SK-N-SH treated with all-trans-retinoic acid at 6 μM for 48 hours (cell line): ENCODE data around the gene CHAF1B.

Source experiments
- ATAC-seq: fragments of 200-7000 bp; cut with Tn5 transposase; 3 replicates; pipeline ENCODE4 v1.9.1; 2020; ENCODE audit warnings: mild to moderate bottlenecking, moderate library complexity
- ARNTL ChIP-seq: fragments of 450-650 bp; formaldehyde crosslinking; IDR thresholded peaks from 2 replicates; pipeline ENCODE4 v1.5.0; 2020; ENCODE audit warnings: low read depth, mild to moderate bottlenecking, moderate library complexity, borderline replicate concordance
- BACH2 ChIP-seq: fragments of 250-450 bp; sonication (Bioruptor Pico); IDR thresholded peaks from 2 replicates; pipeline ENCODE4 v1.9.0; 2021; ENCODE audit warnings: mild to moderate bottlenecking, borderline replicate concordance
- CREB5 ChIP-seq: fragments of 250-450 bp; sonication (Bioruptor Pico); IDR thresholded peaks from 2 replicates; pipeline ENCODE4 v1.5.1; 2020; ENCODE audit warnings: low read depth, mild to moderate bottlenecking, moderate library complexity
- CSRNP3 ChIP-seq: fragments of 250-450 bp; sonication (Bioruptor Pico); IDR thresholded peaks from 2 replicates; pipeline ENCODE4 v1.5.1; 2021; ENCODE audit warnings: mild to moderate bottlenecking, moderate library complexity
- ESRRG ChIP-seq: fragments of 250-450 bp; sonication (Bioruptor Pico); IDR thresholded peaks from 2 replicates; pipeline ENCODE4 v1.6.1; 2021; ENCODE audit warnings: mild to moderate bottlenecking
- GLIS3 ChIP-seq: fragments of 250-450 bp; sonication (Bioruptor Pico); IDR thresholded peaks from 2 replicates; pipeline ENCODE4 v1.5.0; 2020; ENCODE audit warnings: mild to moderate bottlenecking, moderate library complexity
- OSR1 ChIP-seq: fragments of 250-450 bp; sonication (Bioruptor Pico); IDR thresholded peaks from 2 replicates; pipeline ENCODE4 v1.8.0; 2022; ENCODE audit warnings: moderate library complexity, mild to moderate bottlenecking, inconsistent platforms
- PATZ1 ChIP-seq: fragments of 250-450 bp; sonication (Bioruptor Pico); IDR thresholded peaks from 2 replicates; pipeline ENCODE4 v1.8.0; 2020; ENCODE audit warnings: mild to moderate bottlenecking, moderate library complexity, borderline replicate concordance
- POU6F1 ChIP-seq: fragments of 250-450 bp; sonication (Bioruptor Pico); IDR thresholded peaks from 2 replicates; pipeline ENCODE4 v1.8.0; 2021; ENCODE audit warnings: low read depth, mild to moderate bottlenecking, moderate library complexity, borderline replicate concordance
- SNAI2 ChIP-seq: fragments of 250-450 bp; sonication (Bioruptor Pico); IDR thresholded peaks from 2 replicates; pipeline ENCODE4 v1.5.0; 2020; ENCODE audit warnings: mild to moderate bottlenecking, moderate library complexity
- TCF4 ChIP-seq: fragments of 250-450 bp; sonication (Bioruptor Pico); IDR thresholded peaks from 2 replicates; pipeline ENCODE4 v1.8.0; 2021; ENCODE audit warnings: mild to moderate bottlenecking, moderate library complexity, borderline replicate concordance
- TSHZ2 ChIP-seq: fragments of 250-450 bp; sonication (Bioruptor Pico); IDR thresholded peaks from 2 replicates; pipeline ENCODE4 v1.5.0; 2020; ENCODE audit warnings: mild to moderate bottlenecking, moderate library complexity
- ZC3H10 ChIP-seq: fragments of 250-450 bp; sonication (Bioruptor Pico); IDR thresholded peaks from 2 replicates; pipeline ENCODE4 v1.5.1; 2021; ENCODE audit warnings: mild to moderate bottlenecking, moderate library complexity
- ZNF565 ChIP-seq: fragments of 450-650 bp; formaldehyde crosslinking; conservative IDR thresholded peaks from 2 replicates; pipeline ENCODE4 v1.5.0; 2020; ENCODE audit warnings: low read depth, mild to moderate bottlenecking, moderate library complexity
- ZNF70 ChIP-seq: fragments of 450-650 bp; formaldehyde crosslinking; IDR thresholded peaks from 2 replicates; pipeline ENCODE4 v1.5.0; 2020; ENCODE audit warnings: mild to moderate bottlenecking, moderate library complexity
- ZNF8 ChIP-seq: fragments of 450-650 bp; formaldehyde crosslinking; IDR thresholded peaks from 2 replicates; pipeline ENCODE4 v1.5.0; 2020; ENCODE audit warnings: mild to moderate bottlenecking, moderate library complexity

CHAF1B gene

GRCh38 chr21:36369064-36369685 lies 16.0 kb upstream of the CHAF1B start:
- no peak for ATAC-seq
- TF ChIP-seq ESRRG (CRISPR knock-in tag) (no peak), GLIS3 (no peak), TSHZ2 (CRISPR knock-in tag) (no peak), ZNF565 (CRISPR knock-in tag) (no peak), CREB5 (no peak), ARNTL (no peak), ZNF70 (CRISPR knock-in tag) (no peak), BACH2 (CRISPR knock-in tag) (no peak), TCF4 (CRISPR knock-in tag) (no peak), PATZ1 (CRISPR knock-in tag) (no peak), ZC3H10 (CRISPR knock-in tag) (no peak), OSR1 (CRISPR knock-in tag) (no peak), ZNF8 (CRISPR knock-in tag) (no peak)

GRCh38 chr21:36375994-36376393 lies 9.2 kb upstream of the CHAF1B start:
- TF ChIP-seq TCF4 (CRISPR knock-in tag): no peak
- TF ChIP-seq SNAI2 (CRISPR knock-in tag): no peak
- no peak for TF ChIP-seq CSRNP3 (CRISPR knock-in tag)
- no peak for TF ChIP-seq ZNF70 (CRISPR knock-in tag)
- TF ChIP-seq BACH2 (CRISPR knock-in tag): no peak
- TF ChIP-seq TSHZ2 (CRISPR knock-in tag): no peak
- TF ChIP-seq ESRRG (CRISPR knock-in tag): no peak
- TF ChIP-seq POU6F1 (CRISPR knock-in tag): no peak
- TF ChIP-seq ZC3H10 (CRISPR knock-in tag): no peak
- TF ChIP-seq CREB5: no peak
- no peak for TF ChIP-seq OSR1 (CRISPR knock-in tag)
- TF ChIP-seq, all 23 proteins: peak for 0

More at GRCh38 chr21:36375994-36376393, 9.2 kb upstream of the CHAF1B start:
- no peak for ATAC-seq
